HK-2 (cell line): ENCODE results near the gene KCNMA1.
"Not testable (repeated sequence)": the region's sequence is repeated elsewhere in the genome, so short reads cannot be mapped to it uniquely, and the experiment has no call there.

Source experiments
- DNase-seq: peaks from one replicate; pipeline ENCODE4 v3.0.0-alpha.2; 2018; ENCODE audit not compliant: unreplicated experiment

Gene KCNMA1

DNA sequence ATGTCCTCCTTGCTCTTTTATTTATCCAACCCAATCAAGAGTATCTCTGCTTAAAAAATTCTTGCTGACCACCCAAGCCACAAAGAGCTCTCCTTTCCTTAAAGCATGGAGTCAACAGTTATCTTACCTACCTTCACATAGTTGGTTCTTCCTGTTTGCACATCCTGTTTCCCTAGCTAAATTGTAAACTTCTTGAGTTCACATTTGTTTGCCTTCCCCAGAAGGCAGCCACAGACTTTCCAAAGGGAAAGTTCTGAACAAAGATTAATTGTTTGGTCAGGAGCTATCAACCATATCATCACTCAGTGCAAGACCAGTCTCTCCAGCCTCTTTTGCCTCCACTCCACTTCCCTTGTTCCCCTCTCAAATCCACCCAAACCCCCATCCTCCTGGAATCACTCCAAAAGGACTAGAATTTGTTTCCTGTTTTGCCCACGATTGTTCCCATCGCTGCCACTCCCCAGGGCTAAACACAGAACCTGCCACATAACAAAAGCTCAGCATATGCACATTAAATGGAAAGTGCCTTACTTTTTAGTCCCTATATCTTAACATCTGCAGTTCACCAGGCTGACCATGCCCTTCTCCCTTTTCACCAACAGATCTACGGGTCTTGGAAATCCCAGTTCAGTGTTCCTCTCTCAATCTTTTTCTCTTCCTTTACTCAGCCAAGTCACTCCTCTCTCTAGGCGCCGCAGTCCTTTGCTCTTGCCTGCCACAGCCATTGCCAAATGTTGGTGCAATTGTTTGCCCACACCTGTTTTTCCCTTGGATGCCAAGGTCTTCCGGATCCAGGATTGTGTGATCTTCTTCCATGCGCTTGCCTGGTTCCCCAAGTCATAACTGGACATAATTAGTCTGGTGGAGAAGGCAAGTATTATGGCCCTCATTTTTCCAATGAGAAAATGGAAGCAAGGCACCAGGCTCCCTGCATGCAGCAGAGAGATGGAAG, 265.5 kb downstream of the KCNMA1 start:
- no peak for DNase-seq

DNA sequence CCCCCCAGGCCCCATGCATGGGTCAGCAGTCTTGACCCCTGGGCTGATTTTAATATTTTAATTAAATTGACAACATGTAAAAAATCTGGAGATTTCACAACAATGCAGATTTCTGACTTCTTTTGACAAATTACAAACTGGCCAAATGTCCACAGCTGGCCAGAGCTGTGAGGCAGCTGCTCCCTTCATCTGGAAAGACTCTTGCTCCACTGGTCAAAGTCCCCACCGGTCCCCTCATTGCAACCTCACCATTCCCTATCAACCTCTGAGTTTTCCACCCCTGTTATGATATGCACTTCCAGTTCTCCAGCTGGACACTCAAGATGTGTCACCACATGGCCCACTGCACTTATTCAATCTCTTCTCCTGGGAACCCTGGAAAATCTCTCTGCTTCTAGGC, 266.2 kb downstream of the KCNMA1 start:
- no peak for DNase-seq

DNA sequence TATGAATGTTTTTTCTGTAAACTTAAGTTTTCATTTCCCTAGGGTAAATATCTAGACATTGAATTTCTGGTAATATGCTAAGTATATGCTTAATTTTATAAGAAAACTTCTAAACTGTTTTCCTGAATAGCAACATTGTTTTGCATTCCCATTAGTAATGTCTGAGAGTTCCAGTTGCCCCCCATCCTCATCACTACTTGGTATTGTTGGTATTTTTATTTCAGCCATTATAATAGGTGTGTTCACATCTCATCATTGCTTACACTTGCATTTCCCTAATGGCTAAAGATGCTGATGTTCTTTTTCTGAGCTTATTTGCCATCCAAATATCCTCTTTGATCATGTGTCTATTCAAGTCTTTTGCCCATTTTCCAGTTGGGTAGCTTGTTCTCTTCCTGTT, 269.6 kb downstream of the KCNMA1 start:
- DNase-seq, result no peak

DNA sequence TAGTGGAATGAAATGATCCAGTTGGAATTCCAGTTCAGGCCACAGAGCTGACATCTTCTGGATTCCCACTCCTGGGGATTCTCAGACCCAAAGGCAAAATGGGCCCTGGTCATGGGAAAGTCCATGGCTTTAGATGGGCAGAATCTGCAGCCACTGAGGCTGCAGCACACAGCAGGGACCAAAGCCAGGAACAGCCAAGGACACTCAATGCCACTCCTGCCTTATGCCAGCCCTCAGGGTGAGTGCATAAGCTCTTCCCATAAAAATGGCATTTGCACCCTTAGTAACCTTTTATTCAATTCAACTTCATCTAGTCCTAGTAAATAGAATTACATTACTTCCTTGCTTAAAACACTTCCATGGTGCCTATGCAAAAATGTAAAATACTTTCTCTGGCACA, 274.4 kb downstream of the KCNMA1 start:
- no peak for DNase-seq

DNA sequence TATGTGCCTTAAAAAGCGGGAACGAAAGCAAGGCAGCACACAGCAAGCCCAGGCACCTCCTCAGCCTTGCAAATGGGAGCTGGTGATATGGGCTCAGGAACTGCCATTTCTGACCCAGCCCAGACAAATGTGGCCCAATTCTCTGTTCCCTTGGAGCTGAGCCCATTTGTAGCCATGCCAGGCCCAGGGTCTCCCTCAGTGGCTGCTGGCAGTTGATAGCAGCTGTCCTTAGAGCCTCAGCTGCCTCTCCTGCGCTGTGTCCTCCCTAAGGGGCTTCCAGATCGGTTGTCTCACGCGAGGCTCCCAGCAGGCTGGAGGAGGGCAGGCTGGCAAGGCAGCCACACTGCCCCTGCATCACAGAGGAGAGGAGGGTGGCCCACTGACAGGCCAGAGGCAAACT, 275.8 kb downstream of the KCNMA1 start:
- DNase-seq, result no peak

DNA sequence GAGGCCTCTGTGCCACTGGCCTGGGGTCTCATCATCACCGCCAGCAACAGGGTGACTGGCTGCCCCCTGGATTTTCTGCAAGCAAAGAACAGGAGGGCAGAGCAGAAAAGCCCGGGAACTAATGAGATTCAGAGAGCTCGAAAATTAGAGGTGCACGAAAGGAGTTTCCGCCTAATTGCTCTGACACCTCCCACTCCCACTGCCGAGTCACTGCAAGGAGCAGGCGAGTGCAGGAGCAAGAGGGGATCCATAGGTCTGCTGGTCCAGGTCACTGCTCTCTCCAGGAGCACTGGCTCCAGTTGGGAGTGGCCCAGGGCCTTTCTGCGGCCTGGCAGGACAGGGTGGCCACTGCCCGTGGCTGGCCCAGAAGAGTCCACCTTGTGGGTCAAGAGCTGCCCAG, 276.2 kb downstream of the KCNMA1 start:
- DNase-seq, result no peak

DNA sequence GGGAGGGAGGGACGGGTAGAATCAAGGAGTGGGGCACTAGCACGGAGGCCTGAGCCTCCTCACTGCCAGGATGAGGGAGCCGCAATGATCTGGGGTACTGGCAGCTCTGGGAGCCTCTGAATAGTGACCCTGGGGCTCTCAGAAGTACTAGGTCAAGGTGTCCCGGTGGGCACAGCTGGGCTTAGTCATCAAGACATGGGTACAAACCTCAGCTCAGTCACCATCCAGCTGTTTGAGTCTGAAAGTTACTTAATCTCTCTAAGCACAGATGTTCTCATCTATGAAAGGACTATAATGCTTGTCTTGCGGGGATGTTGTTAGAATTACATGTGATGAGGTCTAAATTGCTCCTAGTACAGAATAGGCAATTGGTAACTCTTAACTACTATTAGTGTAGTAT, 276.8 kb downstream of the KCNMA1 start:
- no peak for DNase-seq

DNA sequence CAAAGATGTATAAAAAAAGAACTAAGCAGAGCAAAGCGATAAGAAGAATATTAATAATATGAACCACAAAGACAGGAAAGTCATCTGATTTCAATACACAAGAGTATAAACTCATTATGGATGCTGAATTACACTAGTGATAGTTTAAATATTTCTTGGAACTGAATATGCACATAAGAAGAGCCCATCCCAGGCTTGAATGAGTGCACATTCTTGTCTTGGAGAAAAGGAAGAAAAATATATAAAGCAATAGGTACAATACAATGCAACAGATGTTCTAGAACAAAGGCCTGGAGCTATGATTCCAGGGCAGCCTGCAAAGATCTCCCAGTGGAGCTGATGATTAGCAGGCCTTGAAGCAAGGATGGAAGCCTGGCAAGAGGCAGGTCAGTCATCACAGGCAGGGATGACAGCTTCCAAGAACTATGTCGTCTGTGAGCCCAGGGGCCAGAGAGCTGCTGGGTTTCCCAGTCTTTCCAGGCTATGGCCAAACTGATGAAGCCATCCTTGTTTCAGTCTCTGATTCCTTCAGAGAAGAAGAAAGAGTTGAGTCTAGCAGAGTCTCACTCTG, 277.6 kb downstream of the KCNMA1 start:
- DNase-seq, result no peak

DNA sequence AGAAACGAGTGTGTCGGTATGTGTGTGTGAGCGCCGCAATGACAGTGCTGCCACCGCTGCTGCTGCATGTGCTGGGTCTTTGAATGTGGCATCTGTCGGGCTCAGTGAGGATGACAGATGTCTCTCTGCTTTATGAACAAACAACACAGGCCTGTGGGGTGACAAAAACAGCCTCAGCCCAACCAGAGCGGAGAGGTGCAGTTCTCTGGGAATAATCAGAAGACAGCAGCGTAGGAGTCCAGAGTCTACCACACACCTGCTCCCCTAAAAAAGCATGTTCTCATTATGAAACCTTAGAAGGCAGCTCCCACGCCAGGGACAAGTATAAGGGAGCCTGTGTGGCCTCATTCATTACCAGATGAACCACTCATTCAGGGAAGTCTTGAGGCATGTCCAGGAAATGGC, 278.3 kb downstream of the KCNMA1 start:
- no peak for DNase-seq

DNA sequence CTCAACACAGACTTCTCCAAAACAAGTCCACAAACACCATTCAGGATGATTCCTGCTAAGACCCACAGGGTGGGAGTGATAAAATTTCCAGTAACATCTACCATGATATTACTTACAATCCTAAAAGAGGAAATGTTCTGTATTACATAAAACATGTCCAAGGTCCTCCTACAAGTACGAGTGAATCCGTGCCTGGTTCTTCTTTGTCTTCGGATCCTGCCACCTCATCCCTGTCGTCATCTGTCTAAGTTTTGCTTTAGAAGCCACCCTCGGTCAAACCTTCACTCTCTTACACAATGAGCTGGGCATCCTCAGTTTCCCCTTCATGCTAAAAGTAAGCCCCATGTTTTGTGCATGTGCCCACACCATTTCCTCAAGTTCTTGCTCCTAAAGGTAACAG, 279.0 kb downstream of the KCNMA1 start:
- no peak for DNase-seq

DNA sequence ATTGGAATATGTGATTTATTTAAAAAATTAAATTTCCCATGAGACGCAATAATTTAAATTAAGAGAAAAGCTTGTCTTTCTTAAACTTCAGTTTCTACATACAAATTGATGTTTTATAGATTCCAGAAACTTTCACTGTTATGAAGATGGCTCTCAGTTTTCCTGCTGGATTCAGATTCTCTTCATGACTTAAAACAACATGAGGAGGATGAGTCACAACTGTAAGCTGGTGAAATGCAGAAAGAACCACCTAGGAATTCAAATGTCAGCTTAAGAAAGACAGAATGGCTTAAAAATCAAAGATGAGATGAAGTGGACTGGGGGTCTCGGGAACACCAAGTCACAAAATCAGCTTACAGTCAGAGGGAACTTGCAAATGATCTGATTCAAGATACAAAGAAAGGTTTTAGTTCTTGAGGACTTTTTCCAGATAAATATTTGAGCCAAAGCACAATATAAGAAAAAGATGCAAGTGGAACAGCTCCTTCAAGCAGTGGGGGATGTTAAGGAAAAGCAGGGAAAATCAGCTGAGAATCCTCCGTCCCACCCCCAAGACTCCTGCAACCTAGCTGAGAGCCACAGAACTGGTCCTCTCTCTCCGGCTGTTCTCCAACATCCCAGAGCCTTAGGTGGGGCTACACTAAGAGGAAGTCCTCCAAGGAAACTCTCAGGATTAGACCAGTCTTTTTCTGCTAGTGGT, 279.8 kb downstream of the KCNMA1 start:
- DNase-seq, result no peak

DNA sequence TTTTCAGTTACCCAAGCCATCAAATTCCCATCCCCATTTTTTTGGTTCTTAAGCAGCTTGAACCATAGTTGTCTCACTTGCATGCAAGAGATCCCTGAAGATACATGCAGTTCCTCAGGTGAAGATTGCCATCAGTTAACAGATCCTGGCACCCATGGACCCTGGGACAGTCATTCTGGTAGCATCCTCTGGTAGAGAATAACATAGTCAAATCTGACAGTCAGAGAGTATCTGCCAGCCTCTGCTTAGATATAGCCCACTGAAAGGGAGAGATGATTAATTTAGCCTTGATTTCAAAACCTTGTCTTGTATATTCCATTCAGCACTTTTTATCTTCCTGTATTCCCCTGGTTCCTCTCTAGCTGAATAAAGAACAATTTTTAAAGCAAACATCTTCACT, 280.4 kb downstream of the KCNMA1 start:
- no peak for DNase-seq

DNA sequence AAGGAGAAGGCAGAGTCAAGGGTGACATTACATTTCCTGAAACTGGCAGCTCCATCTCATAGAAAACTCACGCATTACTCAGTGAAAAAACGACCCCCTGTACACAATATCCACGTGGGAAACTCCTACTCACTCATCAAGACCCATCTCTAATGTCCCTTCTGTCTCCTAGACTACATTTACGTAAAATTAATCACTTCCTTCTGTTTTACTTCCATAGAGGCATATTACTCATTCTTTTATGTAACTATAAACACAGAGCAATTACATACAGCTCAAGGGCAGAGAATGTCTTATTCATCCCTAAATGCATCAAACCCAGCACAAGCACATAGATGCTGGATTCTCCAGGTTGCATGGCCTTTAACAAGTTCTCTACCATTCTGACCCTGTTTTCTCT, 281.8 kb downstream of the KCNMA1 start:
- no peak for DNase-seq

DNA sequence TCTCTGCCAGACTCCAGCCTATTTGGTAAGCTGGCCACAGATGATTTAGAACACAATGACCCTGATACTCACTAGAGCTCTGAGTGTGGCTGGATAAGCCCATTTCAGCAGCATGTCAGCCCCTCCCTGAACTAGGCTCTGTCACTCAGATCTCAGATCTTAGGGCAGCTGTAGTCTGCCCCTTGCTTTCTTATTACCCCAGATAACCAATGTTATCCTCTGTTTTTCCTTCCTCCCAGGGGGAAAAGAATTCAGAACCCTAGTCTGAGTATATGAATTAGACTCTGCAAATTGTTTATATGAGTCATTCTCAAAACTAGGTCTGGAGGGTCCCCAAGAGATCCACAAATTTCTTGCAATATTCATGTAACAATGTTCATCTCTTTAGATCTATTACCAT, 286.2 kb downstream of the KCNMA1 start:
- DNase-seq, result no peak

DNA sequence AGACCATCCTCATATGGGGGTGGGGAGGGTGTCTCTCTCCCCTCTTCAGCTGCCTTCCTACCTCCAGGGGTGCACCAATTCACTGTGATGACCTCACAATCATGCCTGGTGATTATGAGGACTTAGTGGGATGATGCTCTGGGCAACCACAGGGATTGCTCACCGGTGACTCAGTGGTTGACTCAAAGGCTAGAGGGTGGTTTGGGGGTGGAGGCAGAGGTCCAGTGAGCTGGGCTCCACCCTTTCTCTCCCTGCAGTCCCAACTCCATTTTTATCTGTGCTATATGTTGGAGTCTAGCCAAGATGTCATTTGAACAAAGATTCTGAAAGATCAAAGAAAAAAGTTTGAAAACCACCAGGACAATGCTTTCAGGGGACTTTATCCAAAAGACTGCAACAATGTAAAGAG, 286.9 kb downstream of the KCNMA1 start:
- DNase-seq, result peak; percentile 93

DNA sequence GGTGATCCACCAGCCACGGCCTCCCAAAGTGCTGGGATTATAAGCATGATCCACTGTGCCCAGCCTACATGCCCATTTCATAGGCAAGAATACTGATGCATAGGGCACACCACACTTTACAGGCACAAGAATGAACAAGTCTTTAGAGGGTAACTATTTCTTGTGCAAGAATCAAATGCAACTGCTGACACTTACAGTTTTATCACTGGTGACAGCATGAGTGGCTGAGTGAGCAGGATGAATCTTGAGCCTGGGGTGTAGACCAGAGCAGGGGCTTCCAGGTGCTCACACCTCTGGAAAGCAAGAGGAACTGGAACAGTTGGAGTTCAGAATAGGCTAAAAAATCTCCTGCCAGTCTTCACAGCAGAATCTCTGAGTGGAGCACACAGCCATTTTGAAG, 287.5 kb downstream of the KCNMA1 start:
- no peak for DNase-seq

DNA sequence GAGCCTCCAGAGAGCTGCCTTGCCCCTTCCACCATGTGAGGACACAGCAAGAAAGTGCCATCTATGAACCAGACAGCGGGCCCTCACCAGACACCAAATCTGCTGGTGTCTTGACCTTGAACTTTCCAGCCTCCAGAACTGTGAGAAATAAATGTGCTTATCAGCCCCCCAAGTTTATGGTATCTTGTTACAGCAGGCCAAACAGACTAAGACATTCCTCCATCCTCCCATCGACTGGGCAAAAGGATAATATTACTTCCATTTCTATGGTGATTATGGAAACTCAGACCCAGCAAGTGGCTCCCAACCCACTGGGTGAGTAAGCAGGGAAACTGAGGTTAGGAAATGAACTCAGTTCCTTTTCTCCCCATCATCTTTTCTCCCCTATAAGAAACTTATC, 288.4 kb downstream of the KCNMA1 start:
- no peak for DNase-seq

DNA sequence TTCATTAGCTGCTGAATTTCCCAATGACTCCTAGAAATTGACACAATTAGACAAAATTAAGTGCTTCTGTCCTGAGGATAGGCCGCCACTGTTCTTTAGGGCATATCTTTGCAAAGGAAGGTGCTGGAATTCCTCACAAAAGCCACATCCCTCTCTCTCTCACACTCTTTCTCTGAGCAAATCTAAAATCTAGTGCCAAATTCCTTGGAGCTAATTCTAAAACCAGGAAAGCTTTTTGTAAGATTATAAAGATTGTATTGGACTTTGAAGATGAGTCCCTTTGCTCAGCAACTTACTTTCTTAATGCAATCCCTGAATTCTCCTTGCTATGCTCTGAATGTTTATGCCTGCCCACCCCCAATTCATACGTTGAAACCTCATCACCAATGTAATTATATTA, 288.9 kb downstream of the KCNMA1 start:
- no peak for DNase-seq

DNA sequence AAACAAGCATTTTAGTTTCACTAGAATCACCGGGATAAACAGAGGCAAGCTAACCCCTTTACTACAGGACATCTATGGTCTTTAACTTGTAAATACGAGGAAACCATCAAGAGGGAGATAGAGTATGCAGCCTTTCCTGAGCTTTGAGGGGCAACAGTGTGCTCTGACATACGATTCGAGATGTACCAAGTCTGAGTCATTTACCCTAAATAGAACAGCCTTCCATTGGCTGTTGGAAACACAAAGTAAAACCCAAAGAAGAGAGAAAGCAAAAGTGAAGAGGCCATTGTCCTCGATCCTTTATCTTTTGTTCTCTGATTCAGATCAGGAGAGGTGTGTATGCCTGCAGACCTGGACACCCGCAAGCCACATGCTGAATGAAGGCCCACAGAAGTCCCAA, 289.5 kb downstream of the KCNMA1 start:
- DNase-seq, result no peak

DNA sequence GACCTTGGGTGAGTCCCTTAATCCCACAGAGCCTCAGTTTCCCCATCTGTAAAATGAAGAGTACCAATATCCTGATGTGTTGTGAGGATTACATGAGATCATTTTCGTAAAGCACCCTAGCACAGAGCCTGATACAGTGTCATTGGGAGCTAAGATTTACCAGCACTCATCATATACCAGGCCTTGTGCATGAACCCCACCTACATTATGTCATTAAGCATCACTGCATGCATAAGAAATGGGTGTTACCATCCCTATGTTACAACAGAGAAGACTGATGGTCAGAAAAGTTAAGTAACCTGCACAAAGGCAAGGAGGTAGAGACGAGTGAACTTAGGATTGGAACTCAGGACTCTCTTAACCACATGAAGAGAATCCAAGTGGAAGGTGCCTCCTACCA, 290.6 kb downstream of the KCNMA1 start:
- DNase-seq, result no peak

DNA sequence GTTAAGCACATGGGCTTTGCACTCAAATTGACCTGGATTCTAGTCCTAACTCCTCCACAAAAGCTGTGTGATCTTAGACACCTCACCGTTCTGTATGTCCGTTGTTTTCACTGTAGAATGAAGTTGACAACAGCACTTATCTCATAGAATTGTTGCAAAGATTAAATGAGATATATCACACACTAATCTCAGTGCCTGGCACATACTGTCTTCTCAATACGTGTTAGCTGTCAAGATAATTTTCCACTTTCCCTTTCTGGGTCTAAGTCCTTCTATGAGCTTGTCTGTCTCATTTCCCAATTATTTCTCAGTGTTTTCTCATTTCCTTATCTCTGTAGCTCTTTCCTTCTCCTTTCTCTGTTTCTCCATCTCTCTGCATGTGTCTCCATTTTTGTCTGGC, 296.6 kb downstream of the KCNMA1 start:
- no peak for DNase-seq

DNA sequence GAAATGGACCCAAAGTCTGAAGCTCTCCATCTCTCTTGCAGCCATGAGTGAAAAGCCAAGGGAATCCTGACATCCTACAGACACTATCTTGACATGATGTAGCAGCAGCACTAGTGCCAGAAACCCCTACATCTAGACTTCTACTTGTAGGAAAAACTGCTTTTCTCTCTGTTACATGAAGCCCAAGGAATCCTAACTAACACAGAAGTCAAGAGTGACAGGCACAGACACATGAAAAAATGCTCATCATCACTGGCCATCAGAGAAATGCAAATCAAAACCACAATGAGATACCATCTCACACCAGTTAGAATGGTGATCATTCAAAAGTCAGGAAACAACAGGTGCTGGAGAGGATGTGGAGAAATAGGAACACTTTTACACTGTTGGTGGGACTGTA, 297.7 kb downstream of the KCNMA1 start:
- DNase-seq, result not testable (repeated sequence)

DNA sequence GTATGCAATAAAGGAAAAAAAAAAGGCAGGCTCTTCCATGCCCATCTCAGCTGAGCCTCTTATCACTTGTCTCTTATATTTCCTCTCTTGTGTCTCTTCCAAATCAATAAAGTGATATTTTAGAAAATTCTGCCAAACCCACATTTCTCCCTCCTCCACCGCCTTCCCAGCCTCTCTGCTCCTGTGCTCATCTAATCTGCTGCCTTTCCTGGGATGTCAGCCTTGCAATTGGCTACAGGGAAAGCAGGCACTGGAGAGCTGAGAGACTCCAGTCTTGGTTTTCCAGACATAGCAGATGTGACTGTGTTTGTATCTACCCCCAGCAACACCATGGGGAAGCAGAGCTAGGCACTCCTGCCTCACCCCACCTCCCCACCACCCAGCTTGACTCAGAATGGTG, 298.4 kb downstream of the KCNMA1 start:
- DNase-seq, result no peak
